HL-60 (cell line): ENCODE data around the gene PNMA8B.

Experiments used
- DNase-seq, 2 experiments: peaks; one replicate each; pipeline ENCODE4 v3.0.0-alpha.2; 2010 to 2020; ENCODE audit warnings: low read depth in 1 of 2, low spot score in 1 of 2
- H3K27ac ChIP-seq: fragments of 250-450 bp; sonication (Bioruptor Pico); replicated peaks from 2 replicates; pipeline ENCODE4 v1.5.1; 2020; ENCODE audit warnings: mild to moderate bottlenecking, moderate library complexity
- H3K27me3 ChIP-seq: fragments of 250-450 bp; sonication (Bioruptor Pico); 2 replicates; pipeline ENCODE4 v1.5.1; 2021; ENCODE audit warnings: mild to moderate bottlenecking, moderate library complexity; ENCODE audit not compliant: insufficient read depth, poor library complexity, severe bottlenecking
- H3K4me3 ChIP-seq: replicated peaks from 2 replicates; pipeline ENCODE4 v1.5.1; 2011; ENCODE audit warnings: mild to moderate bottlenecking, control low read depth, low read length; ENCODE audit not compliant: insufficient read depth
- GABPA ChIP-seq: IDR thresholded peaks from 2 replicates; pipeline ENCODE4 v1.6.1; 2012; ENCODE audit warnings: low read depth
- POLR2AphosphoS5 ChIP-seq: IDR thresholded peaks from 2 replicates; pipeline ENCODE4 v1.6.1; 2012; ENCODE audit warnings: low read depth
- SPI1 ChIP-seq: IDR thresholded peaks from 2 replicates; pipeline ENCODE4 v1.6.1; 2012; ENCODE audit warnings: low read depth, mild to moderate bottlenecking, borderline replicate concordance
- TF ChIP-seq, protein P1 (sequence below): IDR thresholded peaks from 2 replicates; pipeline ENCODE4 v1.6.1; 2012; ENCODE audit warnings: low read depth; ENCODE audit not compliant: insufficient replicate concordance
- TF ChIP-seq, protein P2 (sequence below): IDR thresholded peaks from one replicate; pipeline ENCODE4 v1.5.1; 2011; ENCODE audit warnings: low read length, control low read depth, inconsistent platforms; ENCODE audit not compliant: insufficient read depth

PNMA8B gene

DNA sequence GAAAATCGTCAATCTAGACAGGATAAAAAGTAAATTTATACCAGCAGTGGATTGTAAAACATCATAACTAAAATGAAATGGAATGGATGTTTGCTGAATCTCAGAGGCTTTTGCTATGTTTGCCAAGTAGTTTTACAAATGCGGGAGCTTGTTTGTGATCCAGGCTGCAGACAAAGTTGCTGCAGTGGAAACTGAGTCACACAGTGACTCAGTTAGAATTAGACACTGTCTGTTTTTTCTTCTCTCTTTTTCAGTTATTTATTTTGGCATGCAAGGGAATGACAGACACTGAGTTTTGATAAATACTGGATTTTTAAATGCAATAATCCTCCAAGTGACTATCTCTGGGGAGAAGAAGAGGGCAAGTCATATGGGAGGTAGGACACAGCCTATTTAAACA, 19.7 kb downstream of the PNMA8B start:
- TF ChIP-seq, protein P1, sequence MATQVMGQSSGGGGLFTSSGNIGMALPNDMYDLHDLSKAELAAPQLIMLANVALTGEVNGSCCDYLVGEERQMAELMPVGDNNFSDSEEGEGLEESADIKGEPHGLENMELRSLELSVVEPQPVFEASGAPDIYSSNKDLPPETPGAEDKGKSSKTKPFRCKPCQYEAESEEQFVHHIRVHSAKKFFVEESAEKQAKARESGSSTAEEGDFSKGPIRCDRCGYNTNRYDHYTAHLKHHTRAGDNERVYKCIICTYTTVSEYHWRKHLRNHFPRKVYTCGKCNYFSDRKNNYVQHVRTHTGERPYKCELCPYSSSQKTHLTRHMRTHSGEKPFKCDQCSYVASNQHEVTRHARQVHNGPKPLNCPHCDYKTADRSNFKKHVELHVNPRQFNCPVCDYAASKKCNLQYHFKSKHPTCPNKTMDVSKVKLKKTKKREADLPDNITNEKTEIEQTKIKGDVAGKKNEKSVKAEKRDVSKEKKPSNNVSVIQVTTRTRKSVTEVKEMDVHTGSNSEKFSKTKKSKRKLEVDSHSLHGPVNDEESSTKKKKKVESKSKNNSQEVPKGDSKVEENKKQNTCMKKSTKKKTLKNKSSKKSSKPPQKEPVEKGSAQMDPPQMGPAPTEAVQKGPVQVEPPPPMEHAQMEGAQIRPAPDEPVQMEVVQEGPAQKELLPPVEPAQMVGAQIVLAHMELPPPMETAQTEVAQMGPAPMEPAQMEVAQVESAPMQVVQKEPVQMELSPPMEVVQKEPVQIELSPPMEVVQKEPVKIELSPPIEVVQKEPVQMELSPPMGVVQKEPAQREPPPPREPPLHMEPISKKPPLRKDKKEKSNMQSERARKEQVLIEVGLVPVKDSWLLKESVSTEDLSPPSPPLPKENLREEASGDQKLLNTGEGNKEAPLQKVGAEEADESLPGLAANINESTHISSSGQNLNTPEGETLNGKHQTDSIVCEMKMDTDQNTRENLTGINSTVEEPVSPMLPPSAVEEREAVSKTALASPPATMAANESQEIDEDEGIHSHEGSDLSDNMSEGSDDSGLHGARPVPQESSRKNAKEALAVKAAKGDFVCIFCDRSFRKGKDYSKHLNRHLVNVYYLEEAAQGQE = no peak
- TF ChIP-seq GABPA = no peak
- H3K4me3 ChIP-seq = no peak overlapping the region
- DNase-seq = no peak
- H3K27ac ChIP-seq = no peak overlapping the region
- peaks cover 19% of the 10 kb centered on the region for H3K27me3 ChIP-seq

DNA sequence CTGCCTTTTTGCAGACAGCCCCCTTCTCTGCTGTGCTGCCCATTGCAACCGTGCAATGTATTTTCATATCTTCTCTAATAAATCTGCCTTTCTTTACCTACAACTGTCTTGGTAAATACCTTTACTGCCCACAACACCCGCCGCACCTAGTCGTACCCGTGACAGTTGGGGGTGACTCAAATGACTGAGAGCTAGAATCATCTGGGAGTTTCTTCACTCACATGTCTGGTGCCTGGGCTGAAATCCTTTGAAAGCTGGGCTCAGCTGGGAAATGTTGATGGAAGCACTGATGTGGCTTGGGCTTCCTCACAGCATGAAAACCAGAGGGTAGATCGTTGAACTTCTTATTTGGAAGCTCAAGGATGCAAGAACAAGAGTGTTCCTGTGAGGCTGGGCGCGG, 21.5 kb downstream of the PNMA8B start:
- Histone ChIP-seq H3K27ac (no peak overlapping the region), H3K27me3 (peaks cover 16% of the 10 kb centered on the region), H3K4me3 (no peak overlapping the region)
- DNase-seq = no peak
- TF ChIP-seq, protein P2, sequence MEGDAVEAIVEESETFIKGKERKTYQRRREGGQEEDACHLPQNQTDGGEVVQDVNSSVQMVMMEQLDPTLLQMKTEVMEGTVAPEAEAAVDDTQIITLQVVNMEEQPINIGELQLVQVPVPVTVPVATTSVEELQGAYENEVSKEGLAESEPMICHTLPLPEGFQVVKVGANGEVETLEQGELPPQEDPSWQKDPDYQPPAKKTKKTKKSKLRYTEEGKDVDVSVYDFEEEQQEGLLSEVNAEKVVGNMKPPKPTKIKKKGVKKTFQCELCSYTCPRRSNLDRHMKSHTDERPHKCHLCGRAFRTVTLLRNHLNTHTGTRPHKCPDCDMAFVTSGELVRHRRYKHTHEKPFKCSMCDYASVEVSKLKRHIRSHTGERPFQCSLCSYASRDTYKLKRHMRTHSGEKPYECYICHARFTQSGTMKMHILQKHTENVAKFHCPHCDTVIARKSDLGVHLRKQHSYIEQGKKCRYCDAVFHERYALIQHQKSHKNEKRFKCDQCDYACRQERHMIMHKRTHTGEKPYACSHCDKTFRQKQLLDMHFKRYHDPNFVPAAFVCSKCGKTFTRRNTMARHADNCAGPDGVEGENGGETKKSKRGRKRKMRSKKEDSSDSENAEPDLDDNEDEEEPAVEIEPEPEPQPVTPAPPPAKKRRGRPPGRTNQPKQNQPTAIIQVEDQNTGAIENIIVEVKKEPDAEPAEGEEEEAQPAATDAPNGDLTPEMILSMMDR = no peak
- TF ChIP-seq SPI1 = no peak
- TF ChIP-seq GABPA = no peak
- no peak for TF ChIP-seq POLR2AphosphoS5
- TF ChIP-seq, protein P1 = no peak

DNA sequence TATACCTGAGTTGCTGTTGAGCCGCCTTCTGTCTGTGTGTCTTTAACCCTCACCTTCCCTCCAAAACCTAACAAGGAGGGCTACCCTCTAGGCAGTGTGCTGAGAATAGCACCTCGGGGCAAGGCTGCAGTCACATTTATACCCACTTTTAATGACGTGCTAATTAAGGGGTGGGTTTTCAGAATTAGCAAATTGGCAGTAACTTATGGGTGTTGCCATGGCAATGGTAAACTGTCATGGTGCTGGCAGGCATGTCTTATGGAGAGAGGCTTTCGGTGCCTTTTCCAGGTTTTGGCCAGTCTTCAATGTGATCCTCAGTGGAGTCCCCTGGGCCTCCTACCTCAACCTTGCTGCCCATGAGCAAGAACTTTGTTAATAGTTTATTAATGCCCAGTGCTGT, 23.1 kb downstream of the PNMA8B start:
- TF ChIP-seq GABPA (no peak), POLR2AphosphoS5 (no peak), SPI1 (no peak)
- TF ChIP-seq, protein P1 = no peak
- TF ChIP-seq, protein P2 = no peak
- DNase-seq = no peak
- no peak overlapping the region for H3K4me3 ChIP-seq
- peaks cover 16% of the 10 kb centered on the region for H3K27me3 ChIP-seq
- no peak overlapping the region for H3K27ac ChIP-seq
